Raji (cell line): ENCODE results near the gene GFPT1.

ENCODE experiments used
- POLR2A ChIP-seq: IDR thresholded peaks from 2 replicates; pipeline ENCODE4 v1.6.1; 2011; ENCODE audit warnings: low read depth, low read length, control low read depth; ENCODE audit not compliant: insufficient read depth

GFPT1 gene

GRCh38 chr2:69307579-69308064 lies 79.4 kb downstream of the GFPT1 start:
- TF ChIP-seq POLR2A: no peak

GRCh38 chr2:69306822-69307578 lies 80.0 kb downstream of the GFPT1 start:
- no peak for TF ChIP-seq POLR2A

DNA sequence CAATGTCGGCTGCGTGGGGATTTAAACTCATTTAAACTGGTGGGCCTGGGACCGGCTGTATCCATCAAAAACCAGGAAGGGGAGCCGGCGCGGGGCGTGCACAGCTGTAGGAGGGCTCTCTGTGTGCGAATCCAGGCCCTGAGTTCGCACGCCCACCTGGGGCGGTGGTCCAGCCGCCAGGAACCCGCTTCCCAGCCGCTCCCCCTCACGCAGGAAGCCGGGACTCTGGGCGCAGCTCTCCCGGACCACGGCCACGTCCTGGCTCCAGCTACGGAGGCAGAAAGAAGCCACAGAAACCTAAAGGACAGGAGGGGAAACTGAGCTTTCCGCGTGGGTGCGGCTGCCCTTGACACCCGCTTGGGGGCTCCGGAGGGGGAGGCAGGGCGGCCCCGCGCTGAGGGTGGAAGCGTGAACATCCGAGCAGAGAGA lies 80.6 kb downstream of the GFPT1 start:
- TF ChIP-seq POLR2A: no peak

GRCh38 chr2:69305712-69306392 lies 81.2 kb downstream of the GFPT1 start:
- no peak for TF ChIP-seq POLR2A

DNA sequence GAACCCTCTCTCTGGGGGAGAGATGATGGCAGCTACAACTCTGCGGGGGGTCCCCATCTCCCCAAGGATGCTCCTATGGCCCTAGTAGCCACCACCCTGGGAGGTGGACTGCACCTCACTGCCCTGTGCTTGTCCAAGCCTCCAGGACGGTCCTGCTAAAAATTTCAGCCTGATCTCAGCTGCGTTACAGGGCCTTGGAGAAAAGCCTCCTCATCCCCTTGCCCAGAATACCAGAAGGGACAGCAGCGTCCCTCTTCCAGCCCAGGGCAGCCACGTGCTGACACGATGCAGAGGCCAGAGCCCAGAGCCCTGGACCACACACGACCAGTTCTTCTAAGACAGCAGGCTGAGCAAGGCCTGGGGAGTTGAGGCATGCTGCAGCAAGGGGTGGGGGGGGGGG lies 81.9 kb downstream of the GFPT1 start:
- TF ChIP-seq POLR2A: no peak

DNA sequence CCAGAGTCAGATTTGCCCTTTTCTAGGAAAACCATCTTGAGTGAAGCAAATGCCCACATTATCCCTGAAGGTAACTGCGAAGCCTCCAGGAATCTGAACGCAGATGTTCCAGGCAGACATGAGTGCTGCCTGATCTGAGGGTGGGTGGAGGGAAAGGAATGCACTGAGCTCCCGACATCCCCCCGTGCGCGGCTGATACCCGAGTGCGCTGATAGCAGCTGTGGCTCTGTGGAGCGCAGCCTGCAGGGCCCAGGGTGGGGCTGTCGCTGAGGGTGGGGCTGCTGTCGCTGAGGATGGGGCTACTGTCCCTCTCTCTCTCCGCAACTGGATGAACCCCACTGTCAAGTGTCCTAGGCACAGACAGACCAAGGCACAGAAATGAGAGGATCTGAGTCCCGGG lies 82.4 kb downstream of the GFPT1 start:
- no peak for TF ChIP-seq POLR2A

GRCh38 chr2:69300650-69301049 lies 86.4 kb downstream of the GFPT1 start:
- no peak for TF ChIP-seq POLR2A

- TF ChIP-seq POLR2A: no peak
Observed at GRCh38 chr2:69299772-69300516, 87.1 kb downstream of the GFPT1 start.

DNA sequence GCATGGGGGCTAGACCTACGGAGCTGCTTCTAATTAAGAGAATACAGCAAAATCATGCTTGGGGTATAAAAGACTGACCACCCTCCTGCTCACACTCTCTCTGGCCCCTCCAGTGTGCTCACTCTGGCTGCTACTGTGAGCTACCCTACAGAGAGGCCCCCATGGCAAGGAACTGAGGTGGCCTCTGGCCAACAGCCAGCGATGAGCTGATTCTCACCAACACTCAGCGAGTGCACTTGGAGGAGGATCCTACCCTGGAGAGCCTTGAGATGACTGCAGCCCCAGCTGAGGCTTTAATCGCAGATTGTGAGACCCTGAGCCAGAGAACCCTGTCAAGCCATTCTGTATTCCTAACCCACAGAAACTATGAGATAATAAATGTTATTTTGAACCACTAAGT lies 88.2 kb downstream of the GFPT1 start:
- TF ChIP-seq POLR2A: no peak

DNA sequence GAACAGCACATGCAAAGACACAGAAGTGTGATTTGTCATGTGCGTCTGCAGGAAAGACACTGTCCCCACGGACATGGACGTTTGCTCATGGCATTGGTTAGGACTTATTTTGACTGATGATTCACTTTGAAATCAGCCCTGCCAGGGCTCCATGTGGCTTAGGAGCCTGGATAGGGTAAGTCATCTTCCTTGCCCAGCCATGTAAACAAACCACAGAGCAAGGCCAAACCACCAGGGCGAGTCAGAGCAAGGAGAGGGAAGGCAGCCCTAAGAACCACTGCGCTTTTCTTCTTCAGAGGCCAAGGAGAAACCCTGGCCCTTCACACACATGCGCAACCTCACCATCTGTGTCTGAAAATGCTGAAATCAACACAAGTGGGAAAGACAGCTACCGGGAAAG lies 88.8 kb downstream of the GFPT1 start:
- TF ChIP-seq POLR2A: no peak

DNA sequence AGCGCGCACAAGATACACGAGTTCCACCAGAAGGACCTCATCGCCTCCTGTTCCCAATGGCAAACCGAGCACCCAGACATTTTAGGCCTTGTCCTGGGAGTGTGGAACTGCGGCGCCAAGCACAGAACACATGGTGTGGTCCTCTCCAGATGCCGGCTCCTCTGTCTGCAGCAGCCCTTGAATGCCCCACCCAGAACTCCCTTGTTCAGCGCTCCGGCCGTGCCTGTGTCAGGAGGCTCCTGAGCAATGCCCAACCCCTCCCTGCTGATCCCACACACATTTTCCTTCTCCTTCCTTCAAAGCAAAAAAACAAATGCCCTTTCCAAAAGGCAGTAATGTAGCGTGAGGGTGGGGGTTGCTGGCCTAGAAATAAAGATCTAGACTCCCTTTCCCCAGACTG lies 89.8 kb downstream of the GFPT1 start:
- no peak for TF ChIP-seq POLR2A

GRCh38 chr2:69296421-69296820 lies 90.6 kb downstream of the GFPT1 start:
- TF ChIP-seq POLR2A: no peak

DNA sequence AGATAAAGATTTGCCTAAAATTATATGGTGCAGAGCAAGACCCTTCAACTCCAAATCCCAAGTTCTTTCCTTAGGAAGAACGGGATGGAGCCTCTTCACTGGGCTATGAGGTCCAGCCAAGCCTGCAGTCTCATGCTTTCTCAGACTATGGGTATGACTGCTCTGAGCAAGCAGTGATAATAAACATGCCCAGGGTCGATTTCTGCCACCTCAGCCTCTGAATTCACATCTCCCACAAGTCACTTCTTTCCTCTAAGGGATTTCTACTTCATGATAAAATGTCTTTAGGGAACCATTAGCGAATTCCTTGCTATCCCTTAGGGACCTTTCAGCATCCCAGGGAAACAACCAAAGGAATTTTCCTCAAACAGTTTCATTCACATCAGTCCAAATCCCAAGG lies 94.8 kb downstream of the GFPT1 start:
- TF ChIP-seq POLR2A: no peak

DNA sequence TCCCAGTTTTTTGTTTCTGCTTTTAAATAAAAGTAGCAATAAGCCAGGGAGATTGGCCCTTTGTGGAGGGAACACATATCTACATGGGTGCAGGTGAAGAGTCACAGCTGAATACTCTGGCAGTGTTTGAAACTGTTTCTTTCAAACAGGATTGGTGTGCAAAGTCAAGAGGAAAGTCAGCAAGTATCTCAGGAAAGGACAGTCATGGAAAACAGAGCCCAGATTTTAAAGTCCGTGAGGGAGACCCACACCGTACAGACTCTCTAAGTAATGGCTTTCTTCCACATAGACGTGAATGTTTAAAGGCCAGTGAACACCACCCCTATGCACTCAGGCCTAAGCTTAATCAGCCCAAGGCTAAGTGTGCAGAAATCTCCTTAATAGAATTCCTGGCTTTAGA lies 95.3 kb downstream of the GFPT1 start:
- no peak for TF ChIP-seq POLR2A

DNA sequence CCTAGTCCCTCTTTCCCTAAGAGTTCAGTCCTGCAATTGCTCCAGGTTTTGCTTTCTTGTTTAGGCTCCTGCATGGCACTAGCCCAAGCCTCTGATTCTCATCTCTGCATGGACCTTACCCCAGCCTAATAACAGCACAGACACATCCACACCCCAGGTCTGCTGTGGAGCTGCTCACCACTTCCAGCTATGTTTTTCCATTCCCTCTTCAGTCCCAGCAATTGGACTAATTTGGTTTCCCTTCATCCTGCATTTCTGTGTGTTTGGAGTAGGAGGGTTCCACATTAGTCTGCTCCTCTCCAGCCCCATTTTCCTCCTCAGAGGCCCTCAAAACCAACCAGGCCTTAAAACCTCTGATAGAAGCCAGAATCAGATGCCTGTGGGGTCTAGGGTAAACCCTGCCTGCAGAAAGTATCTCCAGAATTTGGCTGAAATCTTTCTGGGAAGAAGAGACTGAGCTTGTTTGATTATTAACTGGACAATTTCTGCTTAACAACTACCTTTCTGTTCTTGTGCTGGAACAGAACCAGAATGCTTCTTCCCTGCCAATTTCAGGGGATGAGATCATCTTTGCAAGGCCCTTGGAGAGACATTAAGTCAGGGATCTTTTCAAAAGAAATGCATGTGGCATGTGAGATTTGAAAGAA lies 95.9 kb downstream of the GFPT1 start:
- TF ChIP-seq POLR2A: no peak
